HUDEP-2 (cell line): Measurements from ENCODE around the gene CCDC127.
"Not testable (repeated sequence)": the region's sequence is repeated elsewhere in the genome, so short reads cannot be mapped to it uniquely, and the experiment has no call there.

Experiments used
- DNase-seq, 76 experiments: peaks; one replicate each; lab custom pipeline; 2025; ENCODE audit not compliant: unreplicated experiment in 76 of 76; lab: John Stamatoyannopoulos, UW

The CCDC127 gene

DNA sequence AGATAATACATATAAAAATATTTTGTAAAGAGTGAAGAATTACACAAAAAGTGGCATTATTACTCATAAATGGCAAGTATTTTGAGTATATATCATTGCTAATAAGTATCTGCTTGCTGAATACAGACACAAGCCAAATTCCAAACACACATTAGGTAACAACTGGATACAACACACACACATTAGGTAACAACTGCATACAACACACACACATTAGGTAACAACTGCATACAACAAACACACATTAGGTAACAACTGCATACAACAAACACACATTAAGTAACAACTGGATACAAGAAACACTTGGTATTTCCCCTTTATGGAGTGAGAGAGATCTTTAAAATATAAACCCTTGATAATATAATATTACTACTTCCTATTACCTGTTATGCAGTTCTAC is 13.5 kb downstream of the CCDC127 start:
- no peak for DNase-seq

DNA sequence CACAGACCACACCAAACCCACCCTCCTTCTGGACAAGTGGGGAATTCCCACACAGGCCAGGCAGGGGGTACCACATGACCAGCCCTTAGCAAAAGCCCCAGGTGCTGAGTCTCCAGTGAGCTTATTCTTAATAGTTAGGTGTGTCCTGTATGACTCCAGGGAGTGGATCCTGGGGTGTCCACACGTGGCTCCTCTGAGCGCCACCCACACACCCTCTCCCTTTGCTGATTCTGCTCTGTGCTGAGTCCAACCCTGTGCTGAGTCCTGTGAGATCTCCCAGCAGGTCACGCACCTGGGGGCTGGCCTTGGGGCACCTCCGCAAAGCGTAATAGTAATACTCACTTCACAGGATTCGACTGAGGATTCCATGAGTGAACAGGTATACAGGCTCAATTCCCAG is 14.0 kb downstream of the CCDC127 start:
- DNase-seq: no peak

GRCh38 chr5:203246-203930 is 14.6 kb downstream of the CCDC127 start:
- DNase-seq: no peak

GRCh38 chr5:201672-202071 is 16.3 kb downstream of the CCDC127 start:
- DNase-seq: no peak

DNA sequence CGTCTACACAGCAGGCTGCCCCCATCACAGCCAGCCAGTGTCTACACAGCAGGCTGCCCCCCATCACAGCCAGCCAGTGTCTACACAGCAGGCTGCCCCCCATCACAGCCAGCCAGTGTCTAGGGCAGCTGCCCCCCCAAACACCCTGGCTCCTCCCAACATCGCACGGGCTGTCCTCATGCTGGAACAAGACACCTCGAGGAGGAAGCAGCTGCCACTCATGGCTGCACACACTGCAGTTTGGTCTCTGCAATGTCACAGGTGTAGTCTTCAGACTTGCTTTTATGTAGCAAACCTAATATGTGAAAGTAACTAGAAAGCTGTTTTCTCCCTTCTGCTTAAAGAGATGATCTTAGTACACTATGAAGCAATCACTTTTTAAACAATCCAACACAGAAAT is 17.0 kb downstream of the CCDC127 start:
- no peak for DNase-seq

GRCh38 chr5:199950-200645 is 17.9 kb downstream of the CCDC127 start:
- no peak for DNase-seq

DNA sequence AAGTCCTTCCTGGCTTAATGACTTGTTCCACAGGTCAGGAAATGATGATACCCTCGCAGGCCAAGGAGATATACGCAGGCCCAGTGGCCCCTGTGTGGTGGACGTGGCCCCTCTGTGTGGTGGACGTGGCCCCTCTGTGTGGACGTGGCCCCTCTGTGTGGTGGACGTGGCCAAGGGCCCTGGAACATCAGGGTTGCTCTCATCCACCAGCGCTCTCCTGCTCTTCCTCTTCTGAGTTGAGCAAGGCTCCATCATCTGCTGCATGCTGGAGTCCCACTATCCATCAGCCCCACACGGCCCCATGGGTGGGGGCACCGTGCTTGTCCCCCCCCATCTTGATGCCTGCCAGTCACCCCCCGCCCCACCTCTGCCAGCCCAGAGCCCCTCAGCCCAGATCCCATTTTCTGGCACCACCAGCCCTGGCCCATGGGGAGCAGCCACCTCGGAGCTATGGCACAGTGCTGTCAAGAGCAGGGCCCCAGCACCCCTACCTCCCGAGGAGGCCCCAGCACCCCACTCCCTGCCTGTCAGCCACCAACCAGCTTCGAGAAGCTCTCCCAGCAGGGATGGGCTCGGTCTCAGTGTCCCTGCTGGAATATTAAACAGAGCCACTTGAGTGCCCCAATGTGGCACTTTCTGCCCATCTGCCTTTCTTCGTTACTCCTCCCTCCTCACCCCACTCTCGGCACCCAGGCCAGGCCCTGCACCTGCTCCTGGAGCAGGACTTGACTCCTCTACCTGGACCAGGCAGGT is 18.6 kb downstream of the CCDC127 start:
- DNase-seq: no peak

DNA sequence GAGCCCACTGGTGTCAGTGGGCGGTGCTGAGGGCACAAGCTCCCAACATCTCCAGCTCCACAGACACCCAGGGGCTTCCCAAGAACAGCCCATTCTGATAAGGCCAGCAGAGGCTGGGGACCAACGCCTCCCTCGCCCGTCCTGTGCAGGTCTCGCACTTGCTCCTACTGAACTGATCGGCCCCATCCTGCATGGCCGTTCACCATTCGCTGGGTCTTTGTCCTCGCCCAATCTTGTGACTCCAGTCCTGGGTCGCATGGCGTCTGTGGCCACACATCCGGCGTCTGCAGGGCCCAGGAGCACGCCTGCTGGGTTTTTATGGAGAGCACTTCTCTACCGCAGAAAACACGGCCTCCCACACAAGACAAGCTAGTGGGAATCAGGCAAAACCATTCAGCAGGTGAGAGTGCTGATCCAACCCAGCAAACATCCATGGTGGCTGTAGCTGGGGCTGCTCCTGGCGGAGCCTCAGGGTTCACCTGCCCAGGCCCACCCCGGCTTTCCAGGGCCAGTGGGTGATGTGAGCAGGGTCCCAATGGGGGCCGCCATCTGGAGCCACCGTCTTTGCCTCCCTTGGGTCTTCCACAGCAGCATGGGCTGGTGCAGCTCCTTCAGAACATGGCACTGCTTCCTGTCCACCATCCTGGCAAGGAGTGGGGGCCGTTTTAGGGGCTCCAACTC is 19.3 kb downstream of the CCDC127 start:
- no peak for DNase-seq

GRCh38 chr5:197892-198489 is 20.0 kb downstream of the CCDC127 start:
- DNase-seq: no peak

GRCh38 chr5:197031-197430 is 20.9 kb downstream of the CCDC127 start:
- not testable (repeated sequence) for DNase-seq

DNA sequence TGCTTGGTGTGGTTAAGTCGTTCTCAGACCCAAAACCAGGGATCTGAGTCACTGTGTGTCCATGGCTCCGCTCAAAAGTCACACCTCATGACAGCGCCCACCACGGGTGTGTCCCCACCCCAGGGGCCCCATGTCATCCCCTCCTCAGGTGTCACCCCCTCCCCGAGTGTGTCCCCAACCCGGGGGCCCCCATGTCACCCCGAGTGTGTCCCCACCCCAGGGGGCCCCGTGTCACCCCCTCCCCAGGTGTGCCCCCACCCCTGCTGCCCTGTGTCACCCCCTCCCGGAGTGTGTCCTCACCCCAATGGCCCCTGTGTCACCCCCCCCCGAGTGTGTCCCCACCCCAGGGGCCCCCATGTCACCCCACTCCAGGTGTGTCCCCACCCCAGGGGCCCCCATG is 21.6 kb downstream of the CCDC127 start:
- DNase-seq: no peak

- no peak for DNase-seq
Observed at GRCh38 chr5:195401-196160, 22.4 kb downstream of the CCDC127 start.

DNA sequence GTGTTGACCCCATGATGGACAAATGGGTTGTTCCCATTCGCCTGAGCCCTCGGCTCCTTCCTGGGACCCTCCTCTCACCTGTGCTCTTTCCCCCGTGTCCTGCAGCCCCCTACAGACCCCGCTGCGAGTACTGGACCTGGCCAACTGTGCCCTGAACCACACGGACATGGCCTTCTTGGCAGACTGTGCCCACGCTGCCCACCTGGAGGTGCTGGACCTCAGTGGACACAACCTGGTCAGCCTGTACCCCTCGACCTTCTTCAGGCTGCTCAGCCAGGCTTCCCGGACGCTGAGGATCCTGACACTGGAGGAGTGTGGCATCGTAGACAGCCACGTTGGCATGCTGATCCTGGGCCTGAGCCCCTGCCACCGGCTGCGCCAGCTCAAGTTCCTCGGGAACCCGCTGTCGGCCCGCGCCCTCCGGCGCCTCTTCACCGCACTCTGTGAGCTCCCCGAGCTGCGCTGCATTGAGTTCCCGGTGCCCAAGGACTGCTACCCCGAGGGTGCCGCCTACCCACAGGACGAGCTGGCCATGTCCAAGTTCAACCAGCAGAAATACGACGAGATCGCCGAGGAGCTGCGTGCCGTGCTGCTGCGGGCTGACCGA is 23.2 kb downstream of the CCDC127 start:
- DNase-seq: no peak

- no peak for DNase-seq
Observed at GRCh38 chr5:194102-194501, 23.9 kb downstream of the CCDC127 start.

GRCh38 chr5:192970-193831 is 24.8 kb downstream of the CCDC127 start:
- no peak for DNase-seq

GRCh38 chr5:192691-192969 is 25.3 kb downstream of the CCDC127 start:
- DNase-seq: no peak

DNA sequence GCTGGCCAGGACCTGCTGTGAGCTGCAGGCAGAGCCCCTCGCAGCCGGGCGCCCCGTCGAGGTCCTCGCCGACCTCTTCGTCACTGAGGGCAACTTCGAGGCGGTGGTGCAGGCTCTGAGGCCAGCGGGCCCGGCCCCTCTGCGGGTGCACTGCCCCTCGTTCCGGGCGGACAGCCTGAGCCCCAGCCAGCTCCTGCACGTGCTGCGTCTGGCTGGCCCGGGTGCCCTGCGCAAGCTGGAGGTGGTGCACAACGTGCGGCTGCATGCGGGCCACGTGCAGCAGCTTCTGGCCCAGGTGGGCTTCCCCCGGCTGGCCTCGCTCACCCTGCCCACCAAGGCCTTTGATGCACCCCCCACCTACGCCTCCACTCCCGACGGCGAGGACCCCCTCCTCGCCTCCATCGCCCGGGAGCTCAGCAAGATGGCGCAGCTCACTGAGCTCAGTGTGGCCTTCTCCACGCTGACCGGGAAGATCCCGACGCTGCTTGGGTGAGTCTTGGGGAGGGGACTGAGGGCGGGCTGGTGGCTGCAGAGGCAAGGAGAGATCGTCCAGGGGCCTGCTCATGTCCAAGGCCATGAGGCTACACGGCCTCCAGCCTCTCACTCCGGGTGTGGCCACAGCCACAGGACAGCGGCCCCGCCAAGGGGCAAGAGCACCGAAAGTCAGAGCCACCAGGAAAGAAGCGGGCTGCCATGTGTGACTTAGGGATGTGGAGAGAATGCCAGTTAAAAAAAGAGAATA is 25.8 kb downstream of the CCDC127 start:
- DNase-seq: no peak
